ENCODE data around the gene OTOG.

- no peak for TF ChIP-seq POLR2A (IDR thresholded peaks at IDR 0.05)
- no peak for TF ChIP-seq CTCF (IDR thresholded peaks at IDR 0.05)
Observed at GRCh38 chr11:17691550-17691949, 144.5 kb downstream of the OTOG start.

Data from Peyer's patch (tissue), 4 donors.